ENCODE results near the gene HEXB. TPM values are rescaled to one million over a fixed set of nuclear protein-coding genes. Genes with fewer than 3 reads are reported as not detected.

Gene HEXB
- total RNA-seq, 1 experiment from 2014 or later: 60.9 TPM

DNA sequence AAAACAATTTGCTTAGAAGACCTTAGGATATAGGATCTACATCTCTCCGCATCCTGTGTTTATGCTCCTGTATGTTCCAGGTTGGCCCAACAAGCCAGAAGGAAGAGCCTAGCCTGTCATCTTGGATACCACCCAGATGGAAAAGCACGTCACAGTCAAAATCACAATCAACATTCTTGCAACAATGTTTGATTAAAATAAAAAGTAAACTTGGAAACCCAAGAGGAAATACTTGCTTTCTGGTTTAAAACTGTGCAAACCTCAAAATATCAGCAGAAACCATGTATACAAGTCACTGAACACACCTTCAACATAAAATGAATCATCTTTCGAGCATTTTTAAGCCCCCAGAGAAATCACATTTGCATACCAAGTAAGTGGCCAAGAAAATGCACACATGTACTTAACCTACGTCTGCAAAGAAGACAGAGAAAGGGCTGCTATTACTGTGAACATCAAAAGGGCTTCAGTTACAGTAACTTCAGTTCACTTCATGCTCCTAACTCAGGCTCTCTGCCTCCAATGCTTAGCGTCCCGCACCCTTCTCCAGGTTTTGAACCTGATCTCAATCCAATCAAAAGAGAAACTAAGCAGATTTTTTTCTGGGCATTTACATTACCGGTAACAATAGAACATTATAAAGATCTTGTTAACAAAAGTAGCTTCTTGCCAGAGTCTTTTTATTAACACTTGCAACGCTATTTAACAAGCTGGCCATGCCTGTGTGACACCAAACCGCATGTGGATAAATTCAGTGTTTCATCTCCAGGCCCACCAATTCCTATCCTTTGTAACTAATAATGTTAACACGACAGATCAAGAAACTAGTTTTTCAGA lies 45.8 kb upstream of the HEXB start:
- Mint-ChIP-seq H3K4me3 (peak overlapping the region; percentile 87), H3K36me3 (peaks cover 18% of the 10 kb centered on the region), H3K9me3 (no peaks in the 10 kb centered on the region), H3K27me3 (ENCODE audit: low read depth) (peaks cover 34% of the 10 kb centered on the region), H3K27ac (no peak overlapping the region), H3K4me1 (peaks cover 38% of the 10 kb centered on the region)
- TF ChIP-seq, protein P1, sequence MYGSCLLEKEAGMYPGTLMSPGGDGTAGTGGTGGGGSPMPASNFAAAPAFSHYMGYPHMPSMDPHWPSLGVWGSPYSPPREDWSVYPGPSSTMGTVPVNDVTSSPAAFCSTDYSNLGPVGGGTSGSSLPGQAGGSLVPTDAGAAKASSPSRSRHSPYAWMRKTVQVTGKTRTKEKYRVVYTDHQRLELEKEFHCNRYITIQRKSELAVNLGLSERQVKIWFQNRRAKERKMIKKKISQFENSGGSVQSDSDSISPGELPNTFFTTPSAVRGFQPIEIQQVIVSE (CRISPR knock-in tag; IDR thresholded peaks at IDR 0.05; ENCODE audit: borderline replicate concordance): 0 out of 2 replicates have a peak, but pooled peaks have one; percentile 26
- no peak for TF ChIP-seq ATF6 (CRISPR knock-in tag; IDR thresholded peaks at IDR 0.05)
- ATAC-seq (no peak), DNase-seq (ENCODE audit: low spot score) (no peak)
- CTCF ChIA-PET: interaction anchor here (1.9 to 3.8 kb wide), 5 partner anchors 8 to 427 kb away, joined by 9 to 22 read pairs (median 15); no protein-coding TSS in a partner anchor
- POLR2A ChIA-PET: interaction anchor here (1.2 to 1.7 kb wide), 4 partner anchors 8 to 244 kb away, joined by 3 to 8 read pairs (median 4); no protein-coding TSS in a partner anchor

- no peaks in the 10 kb centered on the region for H3K9me3 Mint-ChIP-seq
- DNase-seq (ENCODE audit: low spot score) (peak; percentile 67), ATAC-seq (peak; percentile 10)
- H3K4me1 Mint-ChIP-seq: peaks cover 38% of the 10 kb centered on the region
- H3K27ac Mint-ChIP-seq: no peak overlapping the region
- peaks cover 34% of the 10 kb centered on the region for H3K27me3 Mint-ChIP-seq (ENCODE audit: low read depth)
- H3K36me3 Mint-ChIP-seq: peaks cover 12% of the 10 kb centered on the region
- H3K4me3 Mint-ChIP-seq: peak overlapping the region; percentile 87
- ChIA-PET POLR2A (interaction anchor here (0.6 to 1.7 kb wide), 8 partner anchors 9 to 245 kb away, joined by 3 to 8 read pairs (median 4); no protein-coding TSS in a partner anchor), CTCF (interaction anchor here (1.0 to 3.8 kb wide), 16 partner anchors 9 to 655 kb away, joined by 3 to 22 read pairs (median 4); no protein-coding TSS in a partner anchor)
- no peak for TF ChIP-seq MLX (CRISPR knock-in tag; IDR thresholded peaks at IDR 0.05)
- 0 out of 2 replicates have a peak, but pooled peaks have one; percentile 85 for TF ChIP-seq KAT7 (CRISPR knock-in tag; IDR thresholded peaks at IDR 0.05; ENCODE audit: borderline replicate concordance)
- no peak for TF ChIP-seq TP53 (CRISPR knock-in tag; IDR thresholded peaks at IDR 0.05)
- TF ChIP-seq OVOL2 (CRISPR knock-in tag; IDR thresholded peaks at IDR 0.05; ENCODE audit: borderline replicate concordance): no peak
- no peak for TF ChIP-seq ZNF512 (CRISPR knock-in tag; IDR thresholded peaks at IDR 0.05; ENCODE audit: borderline replicate concordance)
- TF ChIP-seq TEAD4 (CRISPR knock-in tag; IDR thresholded peaks at IDR 0.05): peak; percentile 42; the same call in 1 of the 2 replicates
- TF ChIP-seq, protein P2, sequence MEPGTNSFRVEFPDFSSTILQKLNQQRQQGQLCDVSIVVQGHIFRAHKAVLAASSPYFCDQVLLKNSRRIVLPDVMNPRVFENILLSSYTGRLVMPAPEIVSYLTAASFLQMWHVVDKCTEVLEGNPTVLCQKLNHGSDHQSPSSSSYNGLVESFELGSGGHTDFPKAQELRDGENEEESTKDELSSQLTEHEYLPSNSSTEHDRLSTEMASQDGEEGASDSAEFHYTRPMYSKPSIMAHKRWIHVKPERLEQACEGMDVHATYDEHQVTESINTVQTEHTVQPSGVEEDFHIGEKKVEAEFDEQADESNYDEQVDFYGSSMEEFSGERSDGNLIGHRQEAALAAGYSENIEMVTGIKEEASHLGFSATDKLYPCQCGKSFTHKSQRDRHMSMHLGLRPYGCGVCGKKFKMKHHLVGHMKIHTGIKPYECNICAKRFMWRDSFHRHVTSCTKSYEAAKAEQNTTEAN (CRISPR knock-in tag; IDR thresholded peaks at IDR 0.05): 0 out of 2 replicates have a peak, but pooled peaks have one; percentile 6
- no peak for TF ChIP-seq ZNF281 (CRISPR knock-in tag; IDR thresholded peaks at IDR 0.05)
- 0 out of 2 replicates have a peak, but pooled peaks have one; percentile 66 for TF ChIP-seq ATF1 (CRISPR knock-in tag; IDR thresholded peaks at IDR 0.05)
- TF ChIP-seq, protein P3, sequence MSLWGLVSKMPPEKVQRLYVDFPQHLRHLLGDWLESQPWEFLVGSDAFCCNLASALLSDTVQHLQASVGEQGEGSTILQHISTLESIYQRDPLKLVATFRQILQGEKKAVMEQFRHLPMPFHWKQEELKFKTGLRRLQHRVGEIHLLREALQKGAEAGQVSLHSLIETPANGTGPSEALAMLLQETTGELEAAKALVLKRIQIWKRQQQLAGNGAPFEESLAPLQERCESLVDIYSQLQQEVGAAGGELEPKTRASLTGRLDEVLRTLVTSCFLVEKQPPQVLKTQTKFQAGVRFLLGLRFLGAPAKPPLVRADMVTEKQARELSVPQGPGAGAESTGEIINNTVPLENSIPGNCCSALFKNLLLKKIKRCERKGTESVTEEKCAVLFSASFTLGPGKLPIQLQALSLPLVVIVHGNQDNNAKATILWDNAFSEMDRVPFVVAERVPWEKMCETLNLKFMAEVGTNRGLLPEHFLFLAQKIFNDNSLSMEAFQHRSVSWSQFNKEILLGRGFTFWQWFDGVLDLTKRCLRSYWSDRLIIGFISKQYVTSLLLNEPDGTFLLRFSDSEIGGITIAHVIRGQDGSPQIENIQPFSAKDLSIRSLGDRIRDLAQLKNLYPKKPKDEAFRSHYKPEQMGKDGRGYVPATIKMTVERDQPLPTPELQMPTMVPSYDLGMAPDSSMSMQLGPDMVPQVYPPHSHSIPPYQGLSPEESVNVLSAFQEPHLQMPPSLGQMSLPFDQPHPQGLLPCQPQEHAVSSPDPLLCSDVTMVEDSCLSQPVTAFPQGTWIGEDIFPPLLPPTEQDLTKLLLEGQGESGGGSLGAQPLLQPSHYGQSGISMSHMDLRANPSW (CRISPR knock-in tag; conservative IDR thresholded peaks at IDR 0.05; ENCODE audit: low read depth): peak; percentile 7; the same call in 1 of the 2 replicates
- TF ChIP-seq CTCF (IDR thresholded peaks at IDR 0.05): no peak
- TF ChIP-seq NR2C2 (CRISPR knock-in tag; IDR thresholded peaks at IDR 0.05): no peak
- no peak; the same call in 1 of the 2 replicates for TF ChIP-seq JUN (CRISPR knock-in tag; IDR thresholded peaks at IDR 0.05)
- TF ChIP-seq GABPB1 (CRISPR knock-in tag; IDR thresholded peaks at IDR 0.05): no peak
Measured at GRCh38 chr5:74639807-74640449, 45.1 kb upstream of the HEXB start.
